Stimulated activated CD8-positive, alpha-beta memory T cell treated with anti-CD3 and anti-CD28 coated beads, Interleukin-12 subunit alpha, Interleukin-12 subunit beta, amount 100 ng/mL, for 24 hours (primary cell): ENCODE data around the gene SPACA1.

ENCODE experiments used
- DNase-seq: peaks from one replicate; pipeline ENCODE4 v3.0.0-alpha.2; 2020; ENCODE audit errors: extremely low read depth

SPACA1 gene

GRCh38 chr6:88105741-88106340, 58.2 kb downstream of the SPACA1 start:
- no peak for DNase-seq

GRCh38 chr6:88107241-88107640, 59.6 kb downstream of the SPACA1 start:
- no peak for DNase-seq

- DNase-seq = no peak
Observed at GRCh38 chr6:88111991-88112390, 64.3 kb downstream of the SPACA1 start.

- DNase-seq = no peak
Observed at GRCh38 chr6:88114838-88115237, 67.2 kb downstream of the SPACA1 start.

- no peak for DNase-seq
Observed at GRCh38 chr6:88115307-88115706, 67.7 kb downstream of the SPACA1 start.

GRCh38 chr6:88116276-88116675, 68.6 kb downstream of the SPACA1 start:
- no peak for DNase-seq
